ENCODE results near the gene OXT. TPM values are rescaled to one million over a fixed set of nuclear protein-coding genes. Genes with fewer than 3 reads are reported as not detected.
"Not testable (repeated sequence)": the region's sequence is repeated elsewhere in the genome, so short reads cannot be mapped to it uniquely, and the experiment has no call there.

The OXT gene
- total and polyA plus RNA-seq, 7 donors: 0.12 to 0.73 (median 0.17) TPM; not detected in 4

- no peaks in the 10 kb centered on the region for H3K9me3 ChIP-seq
- ATAC-seq (no peak), DNase-seq (no peak)
- no peaks in the 10 kb centered on the region for H3K27me3 ChIP-seq (ENCODE audit: insufficient read depth in 3 of 3, low read length in 2 of 3)
- WGBS, 3 donors: 78 to 83% (median 81%) methylated on average over 14 of the region's 14 CpGs
- H3K4me3 ChIP-seq: peak overlapping the region; percentile 98
- peaks cover 7% of the 10 kb centered on the region for H3K4me1 ChIP-seq
- no peak overlapping the region for H3K27ac ChIP-seq
- peaks cover 5 to 36% of the 10 kb centered on the region in 2 donors for H3K36me3 ChIP-seq (ENCODE audit: insufficient read depth in 1 of 2, low read depth in 1 of 2)
- no peak for TF ChIP-seq CTCF (IDR thresholded peaks at IDR 0.05)
- intact Hi-C loops (cut with DNase I): loop anchor here in 1 of 2 donors (10.0 kb wide), 1 partner anchor 157 kb away; the partner anchor contains the start of genes DDRGK1 and ITPA
Measured at GRCh38 chr20:3047486-3048419, 23.7 kb upstream of the OXT start.

- TF ChIP-seq CTCF (IDR thresholded peaks at IDR 0.05): no peak
- Histone ChIP-seq H3K4me1 (peaks cover 7% of the 10 kb centered on the region), H3K27ac (no peak overlapping the region), H3K27me3 (ENCODE audit: insufficient read depth in 3 of 3, low read length in 2 of 3) (no peaks in the 10 kb centered on the region), H3K9me3 (no peaks in the 10 kb centered on the region), H3K4me3 (no peak overlapping the region), H3K36me3 (ENCODE audit: insufficient read depth in 1 of 2, low read depth in 1 of 2) (peaks cover 5 to 36% of the 10 kb centered on the region in 2 donors)
- ATAC-seq (no peak), DNase-seq (no peak)
- WGBS, 3 donors: 55 to 66% (median 64%) methylated on average over 7 of the region's 7 CpGs
- intact Hi-C loops (cut with DNase I): loop anchor here (2.0 to 5.0 kb wide), 3 partner anchors 61 to 266 kb away; no protein-coding TSS in a partner anchor
Measured at GRCh38 chr20:3051385-3052019, 19.9 kb upstream of the OXT start.

GRCh38 chr20:3059489-3059888, 11.9 kb upstream of the OXT start:
- H3K27me3 ChIP-seq (ENCODE audit: insufficient read depth in 3 of 3, low read length in 2 of 3): no peaks in the 10 kb centered on the region
- intact Hi-C loops (cut with DNase I): no loop called here
- H3K36me3 ChIP-seq (ENCODE audit: insufficient read depth in 1 of 2, low read depth in 1 of 2): no peaks in the 10 kb centered on the region
- no peak for ATAC-seq
- no peaks in the 10 kb centered on the region for H3K4me1 ChIP-seq
- no peak for TF ChIP-seq CTCF (IDR thresholded peaks at IDR 0.05)
- no peak for DNase-seq
- 85 to 98% (median 87%) methylated on average over 3 of the region's 3 CpGs for WGBS, 3 donors
- H3K4me3 ChIP-seq: no peak overlapping the region
- no peak overlapping the region for H3K27ac ChIP-seq
- H3K9me3 ChIP-seq: no peaks in the 10 kb centered on the region

GRCh38 chr20:3064119-3064518, 7.3 kb upstream of the OXT start:
- ATAC-seq; H3K4me3 ChIP-seq; H3K9me3 ChIP-seq; H3K27ac ChIP-seq; H3K4me1 ChIP-seq; DNase-seq; H3K27me3 ChIP-seq (ENCODE audit: insufficient read depth in 3 of 3, low read length in 2 of 3); H3K36me3 ChIP-seq (ENCODE audit: insufficient read depth in 1 of 2, low read depth in 1 of 2); intact Hi-C loops (cut with DNase I): not testable (repeated sequence)
- WGBS, 3 donors: 77 to 86% (median 82%) methylated on average over 6 of the region's 6 CpGs

Data from psoas muscle (tissue), 8 donors.